ENCODE data around the gene CEP55.

The CEP55 gene

GRCh38 chr10:93509816-93510215, 13.4 kb downstream of the CEP55 start:
- CTCF ChIA-PET = interaction anchor here (1.4 to 1.8 kb wide), 2 partner anchors 27 to 134 kb away, joined by 6 to 14 read pairs; partner anchors contain the start of gene MYOF
- DNase-seq (ENCODE audit: low spot score) = no peak
- H3K27ac ChIP-seq = no peak overlapping the region
- no peak for TF ChIP-seq CTCF (conservative IDR thresholded peaks at IDR 0.05; ENCODE audit: low read depth)
- POLR2A ChIA-PET (ENCODE audit: low non-redundant PET) = no interaction called here

- no peak overlapping the region for H3K27ac ChIP-seq
- POLR2A ChIA-PET (ENCODE audit: low non-redundant PET) = no interaction called here
- CTCF ChIA-PET = interaction anchor here (0.6 kb wide), 1 partner anchor 547 kb away, joined by 3 read pairs; no protein-coding TSS in a partner anchor
- no peak for DNase-seq (ENCODE audit: low spot score)
- no peak for TF ChIP-seq CTCF (conservative IDR thresholded peaks at IDR 0.05; ENCODE audit: low read depth)
These were observed 16.2 kb downstream of the CEP55 start for GRCh38 chr10:93512565-93512964.

GRCh38 chr10:93513091-93513490, 16.7 kb downstream of the CEP55 start:
- TF ChIP-seq CTCF (conservative IDR thresholded peaks at IDR 0.05; ENCODE audit: low read depth) = no peak
- POLR2A ChIA-PET (ENCODE audit: low non-redundant PET) = no interaction called here
- CTCF ChIA-PET = no interaction called here
- H3K27ac ChIP-seq = no peak overlapping the region
- no peak for DNase-seq (ENCODE audit: low spot score)

GRCh38 chr10:93514521-93514920, 18.1 kb downstream of the CEP55 start:
- H3K27ac ChIP-seq = no peak overlapping the region

GRCh38 chr10:93515071-93516005, 18.9 kb downstream of the CEP55 start:
- H3K27ac ChIP-seq = no peak overlapping the region
- DNase-seq (ENCODE audit: low spot score) = no peak
- no peak for TF ChIP-seq CTCF (conservative IDR thresholded peaks at IDR 0.05; ENCODE audit: low read depth)
- CTCF ChIA-PET = interaction anchor here (0.5 kb wide), 1 partner anchor 475 kb away, joined by 3 read pairs; no protein-coding TSS in a partner anchor
- POLR2A ChIA-PET (ENCODE audit: low non-redundant PET) = interaction anchor here (0.6 kb wide), 1 partner anchor 35 kb away, joined by 3 read pairs; no protein-coding TSS in a partner anchor

More at GRCh38 chr10:93514521-93514920, 18.1 kb downstream of the CEP55 start:
- POLR2A ChIA-PET (ENCODE audit: low non-redundant PET) = no interaction called here
- CTCF ChIA-PET = interaction anchor here (0.5 kb wide), 1 partner anchor 474 kb away, joined by 3 read pairs; no protein-coding TSS in a partner anchor
- DNase-seq (ENCODE audit: low spot score) = no peak
- TF ChIP-seq CTCF (conservative IDR thresholded peaks at IDR 0.05; ENCODE audit: low read depth) = no peak

GRCh38 chr10:93516006-93516380, 19.6 kb downstream of the CEP55 start:
- CTCF ChIA-PET = no interaction called here

More at GRCh38 chr10:93516006-93516380, 19.6 kb downstream of the CEP55 start:
- POLR2A ChIA-PET (ENCODE audit: low non-redundant PET) = interaction anchor here (0.6 kb wide), 1 partner anchor 36 kb away, joined by 3 read pairs; no protein-coding TSS in a partner anchor
- no peak for DNase-seq (ENCODE audit: low spot score)
- no peak overlapping the region for H3K27ac ChIP-seq
- no peak for TF ChIP-seq CTCF (conservative IDR thresholded peaks at IDR 0.05; ENCODE audit: low read depth)
